Stomach smooth muscle (tissue), 2 donors: ENCODE measurements around the gene ARHGEF7.

ENCODE experiments used
- H3K27ac ChIP-seq: one replicate; pipeline ENCODE4 v1.7.0; 2013; ENCODE audit warnings: mild to moderate bottlenecking, low read length, inconsistent platforms
- H3K27me3 ChIP-seq, 2 donors: one replicate each; pipeline ENCODE4 v1.7.0; 2013; ENCODE audit warnings: low read length in 2 of 2; ENCODE audit not compliant: insufficient read depth in 2 of 2, control insufficient read depth in 1 of 2
- H3K36me3 ChIP-seq, 2 donors: one replicate each; pipeline ENCODE4 v1.7.0; 2013; ENCODE audit warnings: low read length in 2 of 2; ENCODE audit not compliant: control insufficient read depth in 2 of 2, insufficient read depth in 2 of 2
- H3K4me1 ChIP-seq: one replicate; pipeline ENCODE4 v1.7.0; 2013; ENCODE audit warnings: low read length; ENCODE audit not compliant: control insufficient read depth, insufficient read depth
- H3K4me3 ChIP-seq, 2 donors: one replicate each; pipeline ENCODE4 v1.7.0; 2013; ENCODE audit warnings: low read length in 2 of 2
- H3K9ac ChIP-seq, 2 donors: one replicate each; pipeline ENCODE4 v1.7.0; 2013; ENCODE audit warnings: low read length in 2 of 2, mild to moderate bottlenecking in 1 of 2
- H3K9me3 ChIP-seq, 2 donors: one replicate each; pipeline ENCODE4 v1.7.0; 2013; ENCODE audit warnings: low read length in 2 of 2; ENCODE audit not compliant: control insufficient read depth in 2 of 2
- donor health status: healthy.
- donor health status: Pancreatic carcinoma.

The ARHGEF7 gene

DNA sequence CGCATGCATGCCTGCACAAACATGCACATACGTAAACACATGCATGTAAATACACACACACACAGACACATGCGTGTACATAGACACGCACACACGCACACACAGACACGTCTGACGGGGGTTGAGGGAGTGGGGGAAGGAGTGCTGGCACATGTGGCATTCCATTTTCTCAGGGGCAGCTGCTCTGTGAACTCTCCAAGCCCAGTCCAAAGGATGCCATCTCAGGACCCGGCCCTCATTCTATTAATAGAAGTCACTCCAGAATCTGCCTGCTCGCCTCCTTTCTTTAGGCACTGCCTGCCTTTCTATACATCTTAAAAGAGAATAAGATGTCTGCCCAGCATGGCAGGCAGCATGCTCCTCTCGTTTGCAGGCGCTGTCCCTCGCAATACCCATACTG lies 5.3 kb downstream of the ARHGEF7 start:
- H3K27ac ChIP-seq = no peak overlapping the region
- no peaks in the 10 kb centered on the region for H3K36me3 ChIP-seq
- no peak overlapping the region for H3K9ac ChIP-seq
- peaks cover 18% of the 10 kb centered on the region in 2 donors for H3K27me3 ChIP-seq
- H3K9me3 ChIP-seq = no peaks in the 10 kb centered on the region
- H3K4me1 ChIP-seq = peaks cover 11% of the 10 kb centered on the region
- H3K4me3 ChIP-seq = no peak overlapping the region

DNA sequence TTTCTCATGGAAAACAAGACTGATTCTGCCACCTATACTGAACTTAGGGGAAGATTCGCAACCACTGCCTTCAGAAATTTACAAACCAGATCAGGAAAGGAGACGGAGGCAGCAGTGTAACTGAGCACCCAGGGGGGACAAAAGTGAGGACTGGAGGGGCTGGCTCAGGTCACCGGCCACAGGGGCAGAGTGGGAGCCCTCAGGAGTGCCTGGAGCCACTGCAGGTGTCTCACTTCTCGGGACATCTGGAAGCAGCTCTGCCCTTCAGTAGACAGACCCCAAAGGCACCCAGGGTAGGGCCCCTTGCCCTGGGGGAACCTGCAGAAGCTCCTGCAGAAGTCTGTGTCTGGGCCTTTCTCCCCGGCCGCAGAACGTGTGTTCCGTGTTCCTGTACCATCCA lies 5.8 kb downstream of the ARHGEF7 start:
- Histone ChIP-seq H3K27me3 (peaks cover 17 to 20% of the 10 kb centered on the region in 2 donors), H3K9me3 (no peaks in the 10 kb centered on the region), H3K4me3 (no peak overlapping the region), H3K36me3 (no peaks in the 10 kb centered on the region), H3K27ac (no peak overlapping the region), H3K9ac (no peak overlapping the region), H3K4me1 (peaks cover 8% of the 10 kb centered on the region)

DNA sequence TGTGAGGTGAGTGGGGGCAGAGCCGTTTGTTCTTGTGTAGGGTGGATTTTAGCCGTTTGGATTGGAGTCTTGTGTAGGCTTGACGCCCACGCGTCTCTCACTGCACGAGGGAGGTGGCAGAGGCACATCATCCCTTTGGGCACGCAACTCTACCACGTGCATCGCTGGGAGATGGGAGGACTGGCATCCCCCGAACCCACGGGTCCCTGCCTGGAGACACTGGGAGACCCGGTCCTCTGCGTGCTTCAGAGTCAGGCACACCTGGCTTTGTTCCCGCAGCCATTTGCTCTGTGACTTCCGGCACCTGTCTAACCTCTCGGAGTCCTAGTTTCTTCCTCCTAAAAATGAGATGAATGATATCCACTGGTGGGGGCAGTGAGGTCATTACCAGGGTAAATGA lies 6.4 kb downstream of the ARHGEF7 start:
- Histone ChIP-seq H3K9ac (no peak overlapping the region), H3K36me3 (no peaks in the 10 kb centered on the region), H3K27me3 (peaks cover 13 to 17% of the 10 kb centered on the region in 2 donors), H3K4me1 (peaks cover 7% of the 10 kb centered on the region), H3K9me3 (no peaks in the 10 kb centered on the region), H3K4me3 (no peak overlapping the region), H3K27ac (no peak overlapping the region)

DNA sequence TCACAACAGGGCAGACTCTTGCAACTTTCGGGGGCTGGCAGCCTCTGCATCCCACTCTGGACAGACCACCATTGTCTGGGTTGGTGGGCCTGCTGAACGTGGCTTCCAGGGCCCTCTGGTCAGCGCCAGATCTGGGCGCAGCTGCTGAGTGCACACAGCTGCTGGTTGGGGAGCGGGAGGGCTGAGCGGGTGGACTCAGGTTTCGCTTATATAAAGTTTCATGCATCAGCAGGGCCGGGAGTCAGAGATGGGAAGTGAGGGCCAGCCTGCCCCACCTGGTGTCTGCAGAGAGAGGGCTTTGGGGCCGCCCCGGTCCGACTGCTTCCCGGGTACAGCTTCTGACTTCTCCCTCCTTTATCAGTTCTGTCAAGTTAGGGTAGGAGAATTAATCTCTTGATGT lies 6.9 kb downstream of the ARHGEF7 start:
- Histone ChIP-seq H3K36me3 (no peaks in the 10 kb centered on the region), H3K27ac (no peak overlapping the region), H3K4me3 (no peak overlapping the region), H3K9me3 (no peaks in the 10 kb centered on the region), H3K27me3 (peaks cover 7 to 14% of the 10 kb centered on the region in 2 donors), H3K4me1 (peaks cover 7% of the 10 kb centered on the region), H3K9ac (no peak overlapping the region)

DNA sequence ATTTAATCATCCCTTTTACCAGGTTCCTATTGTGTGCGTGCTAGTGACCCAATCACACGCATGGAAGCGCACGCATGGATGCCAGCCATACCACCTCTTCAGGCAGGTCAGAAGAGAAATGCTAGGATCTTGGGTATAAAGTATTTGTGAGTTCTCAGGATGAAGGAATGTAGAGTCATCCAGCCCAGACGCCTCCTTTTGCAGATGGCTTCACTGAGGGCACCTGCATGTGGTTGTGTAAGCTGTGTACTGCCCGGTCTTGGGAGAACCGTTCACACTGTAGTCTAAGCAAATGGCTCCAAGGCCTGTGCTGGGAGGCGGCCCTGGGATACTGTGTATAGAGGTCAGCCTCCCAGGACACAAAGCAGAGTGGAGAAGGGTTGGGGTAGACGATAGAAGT lies 7.5 kb downstream of the ARHGEF7 start:
- no peak overlapping the region for H3K9ac ChIP-seq
- no peaks in the 10 kb centered on the region for H3K9me3 ChIP-seq
- no peak overlapping the region for H3K4me3 ChIP-seq
- peaks cover 7% of the 10 kb centered on the region for H3K4me1 ChIP-seq
- H3K27me3 ChIP-seq = peaks cover 6 to 14% of the 10 kb centered on the region in 2 donors
- H3K27ac ChIP-seq = no peak overlapping the region
- H3K36me3 ChIP-seq = no peaks in the 10 kb centered on the region

DNA sequence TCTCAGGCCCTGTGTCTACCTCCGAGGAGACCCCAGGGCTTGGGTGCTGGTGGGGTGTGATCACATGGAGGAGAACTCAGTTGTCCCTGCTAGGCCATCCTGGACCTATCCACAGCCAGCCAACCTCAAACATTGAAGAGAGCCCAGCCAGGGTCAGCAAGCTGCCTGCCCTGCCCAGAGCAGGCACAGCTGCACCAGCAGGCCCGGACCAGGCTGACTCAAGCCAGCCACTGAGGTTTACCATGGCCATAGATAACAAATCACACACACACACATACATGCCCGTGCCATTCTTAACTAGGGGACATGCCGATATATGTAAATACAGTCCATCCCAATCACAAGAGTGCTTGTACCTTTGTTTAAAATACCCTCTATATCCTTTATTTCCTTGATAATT lies 8.1 kb downstream of the ARHGEF7 start:
- Histone ChIP-seq H3K4me3 (no peak overlapping the region), H3K27me3 (peaks cover under 1 to 10% of the 10 kb centered on the region in 2 donors), H3K9ac (no peak overlapping the region), H3K4me1 (peaks cover 7% of the 10 kb centered on the region), H3K36me3 (no peaks in the 10 kb centered on the region), H3K27ac (no peak overlapping the region), H3K9me3 (no peaks in the 10 kb centered on the region)

DNA sequence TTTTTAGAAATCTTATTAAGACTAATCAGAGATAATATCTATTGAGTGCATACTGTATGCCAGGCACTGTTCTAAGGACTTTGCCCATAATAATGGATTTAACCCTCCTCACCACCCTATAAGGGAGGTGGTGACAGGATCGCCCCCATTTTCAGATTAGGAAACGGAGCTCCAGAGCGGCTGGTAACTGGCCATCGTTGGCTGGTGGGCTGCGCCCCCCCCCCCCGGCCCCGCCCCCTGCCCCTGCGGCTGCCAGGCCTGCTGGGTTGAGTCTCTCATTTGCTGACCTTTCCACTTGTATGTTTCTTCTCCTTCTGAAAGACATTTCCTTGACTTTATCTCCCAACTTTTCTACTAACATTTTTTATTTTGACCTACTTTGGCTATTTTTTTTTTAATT lies 8.5 kb downstream of the ARHGEF7 start:
- Histone ChIP-seq H3K27ac (no peak overlapping the region), H3K9me3 (no peaks in the 10 kb centered on the region), H3K4me1 (peaks cover 7% of the 10 kb centered on the region)

DNA sequence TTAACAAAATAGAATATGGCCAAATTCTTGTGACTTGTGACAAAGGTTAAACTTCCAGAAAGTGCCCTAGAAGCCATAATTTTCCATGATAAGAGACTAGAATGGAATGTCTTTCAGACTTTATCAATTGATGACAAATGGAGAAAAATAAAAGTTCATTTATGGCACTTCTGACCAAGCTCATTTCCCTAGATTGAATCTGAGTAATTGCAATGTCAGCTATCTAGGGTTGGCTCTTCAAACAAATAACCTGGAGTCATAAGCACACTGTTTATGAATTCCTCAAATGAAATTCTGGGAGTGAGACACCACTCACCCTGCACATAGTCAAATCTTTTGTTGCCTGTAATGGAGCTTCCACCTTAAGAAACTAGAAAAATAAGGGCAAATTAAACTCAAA lies 11.4 kb downstream of the ARHGEF7 start:
- Histone ChIP-seq H3K9ac (no peak overlapping the region), H3K9me3 (no peaks in the 10 kb centered on the region), H3K27me3 (peaks cover 0 to 5% of the 10 kb centered on the region in 2 donors), H3K36me3 (no peaks in the 10 kb centered on the region), H3K4me3 (no peak overlapping the region), H3K27ac (no peak overlapping the region), H3K4me1 (peaks cover 5% of the 10 kb centered on the region)

More for the DNA sequence above, 8.5 kb downstream of the ARHGEF7 start:
- Histone ChIP-seq H3K9ac (no peak overlapping the region), H3K27me3 (peaks cover 0 to 10% of the 10 kb centered on the region in 2 donors), H3K4me3 (no peak overlapping the region), H3K36me3 (no peaks in the 10 kb centered on the region)

DNA sequence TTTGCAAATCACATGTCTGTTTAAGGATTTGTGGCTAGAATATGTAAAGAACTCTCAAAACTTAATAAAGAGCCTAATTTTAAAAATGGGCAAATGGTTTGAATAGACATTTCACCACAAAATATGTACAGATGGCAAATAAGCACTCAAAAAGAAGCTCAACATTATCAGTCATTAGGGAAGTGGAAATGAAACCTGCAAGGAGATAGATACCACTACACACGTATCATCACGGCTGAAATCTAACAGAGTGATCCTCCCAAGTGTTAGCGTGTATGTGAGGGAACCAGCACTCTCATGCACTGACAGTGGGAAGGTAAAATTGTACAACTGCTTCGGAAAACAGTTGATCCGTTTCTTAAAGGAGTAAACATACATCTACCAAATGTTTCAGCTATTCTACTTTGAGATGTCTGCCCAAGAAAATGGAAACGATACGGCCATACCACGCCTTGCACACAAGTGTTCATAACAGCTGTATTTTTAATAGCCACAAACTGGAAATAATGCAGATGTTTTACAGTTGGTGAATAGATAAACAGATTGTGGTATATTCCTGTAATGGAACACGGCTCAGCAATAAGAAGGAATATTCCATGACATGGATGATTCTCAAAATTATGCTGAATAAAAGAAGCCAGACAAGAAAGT lies 14.5 kb downstream of the ARHGEF7 start:
- Histone ChIP-seq H3K27me3 (peaks cover 0 to 4% of the 10 kb centered on the region in 2 donors), H3K9ac (no peak overlapping the region), H3K36me3 (no peaks in the 10 kb centered on the region), H3K4me1 (no peaks in the 10 kb centered on the region), H3K9me3 (no peaks in the 10 kb centered on the region), H3K27ac (no peak overlapping the region), H3K4me3 (no peak overlapping the region)

DNA sequence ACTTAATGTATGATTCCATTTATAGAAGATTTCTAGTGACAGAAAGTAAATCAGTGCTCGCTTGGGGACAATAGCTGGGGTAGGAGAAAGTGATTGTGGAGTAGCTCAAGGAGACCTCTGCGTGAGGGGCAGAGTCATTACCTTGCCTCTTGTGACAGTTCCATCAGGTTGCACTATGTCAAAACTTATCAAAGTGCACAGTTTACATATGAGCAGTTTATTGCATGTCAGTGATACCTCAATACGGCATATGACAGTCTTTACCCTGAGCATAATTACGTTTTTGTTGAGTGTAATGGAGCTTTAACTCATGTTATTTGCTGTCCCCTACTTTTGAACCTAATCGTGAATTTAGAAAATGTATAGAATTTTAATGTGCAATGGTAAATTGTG lies 15.0 kb downstream of the ARHGEF7 start:
- Histone ChIP-seq H3K9ac (no peak overlapping the region), H3K36me3 (no peaks in the 10 kb centered on the region), H3K27ac (no peak overlapping the region), H3K9me3 (no peaks in the 10 kb centered on the region), H3K27me3 (peaks cover 0 to 2% of the 10 kb centered on the region in 2 donors), H3K4me1 (no peaks in the 10 kb centered on the region), H3K4me3 (no peak overlapping the region)

DNA sequence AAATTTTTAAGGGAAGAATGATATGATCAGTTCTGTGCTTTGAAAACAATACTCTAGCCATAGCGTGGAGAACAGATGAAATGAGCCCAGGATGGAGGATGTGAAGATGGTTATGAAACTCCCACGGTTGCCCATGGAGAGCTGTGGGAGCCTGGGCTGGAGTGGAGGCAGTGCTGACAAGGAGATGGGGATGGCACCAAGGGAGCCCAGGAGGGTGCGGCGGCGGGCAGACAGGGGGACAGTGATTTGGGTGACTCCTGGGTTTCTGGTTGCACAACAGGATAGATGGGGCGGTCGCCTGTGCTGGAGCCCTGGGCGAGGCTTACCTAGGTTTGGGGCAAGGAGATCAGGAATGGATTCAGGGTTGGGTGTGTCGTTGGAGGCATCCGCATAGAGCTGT lies 15.9 kb downstream of the ARHGEF7 start:
- Histone ChIP-seq H3K27ac (no peak overlapping the region), H3K36me3 (no peaks in the 10 kb centered on the region), H3K4me1 (no peaks in the 10 kb centered on the region), H3K27me3 (no peaks in the 10 kb centered on the region), H3K4me3 (no peak overlapping the region), H3K9ac (no peak overlapping the region), H3K9me3 (no peaks in the 10 kb centered on the region)
